ENCODE data around the gene SERGEF.

DNA sequence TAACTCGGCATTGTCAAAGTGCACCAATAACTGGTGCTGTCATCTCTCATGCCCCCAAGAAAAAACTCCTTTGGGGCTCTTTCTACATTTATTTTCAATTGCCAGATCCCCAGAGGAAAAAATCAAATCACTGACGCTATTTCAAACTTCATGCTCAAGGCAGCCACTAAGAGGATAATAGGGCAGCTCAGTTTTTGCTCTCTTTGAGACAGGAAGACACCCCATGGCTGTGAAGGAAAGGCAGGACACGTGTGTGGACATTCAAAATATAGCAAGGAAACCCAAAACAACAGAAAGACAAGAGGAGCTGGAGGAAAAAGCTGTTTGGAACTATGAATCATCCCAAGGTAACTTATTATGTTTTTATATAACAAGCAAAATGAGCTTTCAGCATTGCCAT lies 83.7 kb downstream of the SERGEF start:
- TF ChIP-seq EZH2 (optimal IDR thresholded peaks at IDR 0.05; ENCODE audit: low read depth, low read length), result no peak
- TF ChIP-seq, protein P1, sequence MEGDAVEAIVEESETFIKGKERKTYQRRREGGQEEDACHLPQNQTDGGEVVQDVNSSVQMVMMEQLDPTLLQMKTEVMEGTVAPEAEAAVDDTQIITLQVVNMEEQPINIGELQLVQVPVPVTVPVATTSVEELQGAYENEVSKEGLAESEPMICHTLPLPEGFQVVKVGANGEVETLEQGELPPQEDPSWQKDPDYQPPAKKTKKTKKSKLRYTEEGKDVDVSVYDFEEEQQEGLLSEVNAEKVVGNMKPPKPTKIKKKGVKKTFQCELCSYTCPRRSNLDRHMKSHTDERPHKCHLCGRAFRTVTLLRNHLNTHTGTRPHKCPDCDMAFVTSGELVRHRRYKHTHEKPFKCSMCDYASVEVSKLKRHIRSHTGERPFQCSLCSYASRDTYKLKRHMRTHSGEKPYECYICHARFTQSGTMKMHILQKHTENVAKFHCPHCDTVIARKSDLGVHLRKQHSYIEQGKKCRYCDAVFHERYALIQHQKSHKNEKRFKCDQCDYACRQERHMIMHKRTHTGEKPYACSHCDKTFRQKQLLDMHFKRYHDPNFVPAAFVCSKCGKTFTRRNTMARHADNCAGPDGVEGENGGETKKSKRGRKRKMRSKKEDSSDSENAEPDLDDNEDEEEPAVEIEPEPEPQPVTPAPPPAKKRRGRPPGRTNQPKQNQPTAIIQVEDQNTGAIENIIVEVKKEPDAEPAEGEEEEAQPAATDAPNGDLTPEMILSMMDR (IDR thresholded peaks at IDR 0.05; ENCODE audit: low read length), result no peak
- TF ChIP-seq EZH2phosphoT487 (IDR thresholded peaks at IDR 0.05; ENCODE audit: low read length), result no peak
